ENCODE measurements around the gene SMG6.

SMG6 gene

DNA sequence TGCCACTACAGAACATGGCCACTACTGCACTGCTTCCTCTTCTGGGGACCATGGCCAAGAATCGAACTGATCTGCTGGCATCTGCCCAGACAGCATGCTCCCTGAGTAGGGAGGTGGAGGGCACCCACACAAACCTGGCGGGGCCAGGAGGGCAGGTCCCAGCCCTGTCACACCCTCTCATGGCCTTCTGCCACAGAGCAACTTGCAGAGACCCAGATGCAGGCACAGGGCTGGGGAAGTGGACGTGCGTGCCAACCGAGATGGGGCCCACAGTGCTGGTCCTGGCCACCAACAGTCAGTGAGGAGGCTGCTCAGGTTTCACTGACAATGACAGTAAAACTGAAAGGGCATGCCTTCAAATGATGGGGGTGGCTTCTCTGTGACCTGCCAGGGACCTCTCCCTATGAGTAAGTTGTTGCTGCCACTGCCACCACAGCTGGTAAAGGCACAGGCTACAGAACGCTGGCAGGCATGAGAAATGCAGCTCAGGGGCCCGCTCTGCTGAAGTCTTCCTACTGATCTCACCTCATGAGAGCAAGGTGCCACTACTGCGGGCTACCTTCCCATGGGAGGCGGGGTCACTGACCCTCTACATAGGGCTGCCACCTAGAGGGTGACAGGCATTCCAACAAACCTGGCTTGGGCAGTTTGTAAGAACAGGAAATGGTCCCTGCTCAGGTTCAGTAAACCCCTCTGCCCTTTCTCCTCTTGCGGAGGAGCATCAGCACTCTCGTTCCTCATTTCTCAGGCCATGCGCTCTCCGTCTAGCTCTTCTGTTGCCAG lies 233.2 kb downstream of the SMG6 start:
- DNase-seq = no peak

DNA sequence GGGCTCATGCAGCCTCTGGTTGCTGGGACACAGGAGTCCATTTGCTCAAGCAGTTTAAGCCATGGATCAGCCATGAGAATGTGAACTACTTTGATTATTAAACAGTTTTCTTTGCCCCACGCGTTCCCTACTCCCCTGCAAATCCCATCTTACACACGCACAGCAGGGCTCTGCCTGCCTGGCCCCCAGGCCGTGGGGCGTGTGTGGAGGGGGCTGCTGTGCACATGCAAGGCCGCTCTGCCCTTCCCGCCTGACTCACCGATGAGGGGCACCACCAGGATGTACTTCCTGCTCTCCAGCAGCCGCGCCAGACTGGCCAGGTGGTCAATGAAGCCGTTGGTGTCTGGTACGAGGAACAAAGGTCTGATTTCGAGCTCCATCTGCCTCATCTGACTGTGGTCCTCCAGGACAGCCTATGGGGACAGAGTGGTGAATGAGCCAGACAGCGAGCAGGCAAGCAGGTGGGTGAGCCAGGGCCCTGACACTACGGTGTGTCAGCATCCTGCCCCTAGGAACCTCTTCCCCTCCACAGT lies 235.0 kb downstream of the SMG6 start:
- DNase-seq = no peak

GRCh38 chr17:2068031-2068518 lies 235.5 kb downstream of the SMG6 start:
- no peak for DNase-seq

DNA sequence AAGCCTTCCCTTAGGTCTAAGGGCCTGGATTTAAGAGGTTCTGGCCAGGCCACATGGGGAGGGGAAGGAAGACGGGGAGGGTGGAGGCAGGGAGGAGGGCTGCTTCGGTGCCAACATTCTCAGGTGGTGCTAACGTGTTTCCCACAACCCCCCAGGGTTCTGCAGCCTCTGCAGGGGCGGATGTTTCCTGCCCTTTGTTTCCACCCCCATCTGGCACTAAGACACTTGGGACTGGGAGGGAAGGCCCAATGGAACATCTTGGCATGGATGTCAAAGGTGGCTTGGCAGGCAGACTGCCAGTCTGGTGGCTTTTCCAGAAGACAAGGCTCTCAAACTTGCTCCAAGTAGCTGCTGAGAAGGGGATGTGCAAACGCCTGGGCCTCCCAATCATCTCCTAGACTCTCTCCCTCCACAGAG lies 236.0 kb downstream of the SMG6 start:
- no peak for DNase-seq

GRCh38 chr17:2067048-2067561 lies 236.5 kb downstream of the SMG6 start:
- DNase-seq = no peak

DNA sequence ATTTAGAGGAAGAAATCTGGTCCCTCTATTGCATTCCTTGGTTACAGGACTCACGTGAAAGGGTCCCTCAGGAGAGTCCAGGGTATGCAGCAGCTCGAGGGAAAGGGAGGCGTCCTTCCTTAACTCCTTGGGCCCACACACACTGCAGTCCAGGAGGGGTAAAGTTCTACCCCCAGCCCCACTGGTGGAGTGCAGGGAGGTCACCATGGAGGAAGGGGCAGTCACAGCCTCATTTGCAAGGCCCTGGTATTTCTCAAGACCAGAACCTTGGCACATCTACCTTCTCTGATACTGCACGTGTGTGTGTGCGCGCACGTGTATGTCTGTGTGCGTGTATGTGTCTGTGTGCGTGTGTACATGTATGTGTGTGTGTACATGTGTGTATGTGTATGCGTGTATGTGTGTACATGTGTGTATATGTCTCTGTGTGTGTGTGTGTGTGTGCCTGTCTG lies 237.6 kb downstream of the SMG6 start:
- no peak for DNase-seq

DNA sequence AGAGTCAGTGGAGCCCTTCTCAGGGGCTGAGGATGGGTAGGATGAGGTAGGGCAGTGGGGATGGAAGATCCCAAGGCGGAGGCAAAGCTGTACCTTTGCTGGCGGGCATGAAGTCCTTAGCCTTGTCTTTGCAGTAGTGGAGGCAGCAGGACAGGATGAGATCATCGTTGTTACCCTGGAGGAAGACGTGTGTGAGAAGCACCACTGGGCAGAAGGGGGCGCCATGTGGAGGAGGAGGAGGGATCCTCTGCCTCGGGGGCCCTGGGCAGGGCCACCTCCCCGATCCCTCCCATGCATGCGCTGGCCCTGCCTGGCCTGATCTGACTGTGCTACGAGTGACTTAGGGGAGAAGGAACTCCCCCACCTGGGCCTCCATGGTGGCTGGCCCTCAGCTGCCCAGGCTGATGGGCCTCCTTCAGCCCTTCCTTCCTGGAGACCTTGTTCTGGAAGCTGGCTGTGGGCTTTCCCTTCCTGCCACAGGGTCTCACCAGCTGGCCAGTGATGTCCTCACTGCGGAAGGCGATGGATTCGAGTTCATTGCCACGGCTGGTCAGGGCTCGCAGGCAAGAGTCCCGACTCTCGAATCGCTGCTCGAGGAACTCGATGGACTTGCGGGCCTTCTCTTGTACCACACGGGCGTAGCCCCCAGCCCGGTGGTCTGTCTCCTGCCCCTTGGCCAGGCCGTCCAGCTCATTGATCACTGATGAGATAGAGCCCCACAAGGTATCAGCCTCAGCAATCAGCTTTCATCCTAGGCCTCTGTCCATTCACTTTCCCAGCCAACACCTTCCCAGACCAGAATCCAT lies 238.4 kb downstream of the SMG6 start:
- peak; percentile 75 for DNase-seq

GRCh38 chr17:2064520-2064971 lies 239.0 kb downstream of the SMG6 start:
- no peak for DNase-seq

DNA sequence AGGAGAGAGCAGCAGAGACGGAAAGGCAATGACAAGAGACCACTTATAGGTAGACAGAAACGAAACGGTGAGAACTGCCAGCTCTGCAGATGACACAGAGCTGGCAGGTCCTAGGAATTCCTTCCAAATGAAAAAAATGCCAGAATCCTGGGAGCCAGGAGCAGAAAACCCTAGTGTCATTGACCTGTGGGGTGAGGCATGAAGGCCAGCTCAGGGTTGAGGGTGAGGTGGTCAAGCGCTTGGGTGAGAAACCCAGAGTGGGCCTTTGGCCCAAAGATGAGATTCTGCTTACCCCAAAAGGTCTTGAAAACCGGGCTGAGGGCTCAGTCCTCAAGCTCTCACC lies 239.5 kb downstream of the SMG6 start:
- no peak for DNase-seq

GRCh38 chr17:2063261-2064146 lies 240.1 kb downstream of the SMG6 start:
- DNase-seq = no peak

- no peak for DNase-seq
These were observed 240.9 kb downstream of the SMG6 start for GRCh38 chr17:2062571-2063183.

- DNase-seq = no peak
These were observed 242.1 kb downstream of the SMG6 start for GRCh38 chr17:2061441-2061958.

- peak; percentile 30 for DNase-seq
These were observed 242.7 kb downstream of the SMG6 start for GRCh38 chr17:2060681-2061440.

DNA sequence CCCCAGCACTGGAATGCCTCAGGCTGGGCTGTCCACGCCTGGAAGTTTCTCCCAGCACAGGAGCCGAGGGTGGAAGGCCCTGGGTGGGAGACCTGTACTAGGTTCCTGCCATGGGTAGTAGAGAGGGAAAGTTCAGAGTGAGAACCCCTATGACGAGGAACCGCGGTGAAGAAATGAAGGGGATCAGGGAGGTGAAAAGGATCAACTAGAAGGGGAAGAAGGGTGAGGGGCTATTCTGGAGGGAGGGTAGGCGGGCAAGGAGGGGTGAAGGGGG lies 243.3 kb downstream of the SMG6 start:
- DNase-seq = no peak

DNA sequence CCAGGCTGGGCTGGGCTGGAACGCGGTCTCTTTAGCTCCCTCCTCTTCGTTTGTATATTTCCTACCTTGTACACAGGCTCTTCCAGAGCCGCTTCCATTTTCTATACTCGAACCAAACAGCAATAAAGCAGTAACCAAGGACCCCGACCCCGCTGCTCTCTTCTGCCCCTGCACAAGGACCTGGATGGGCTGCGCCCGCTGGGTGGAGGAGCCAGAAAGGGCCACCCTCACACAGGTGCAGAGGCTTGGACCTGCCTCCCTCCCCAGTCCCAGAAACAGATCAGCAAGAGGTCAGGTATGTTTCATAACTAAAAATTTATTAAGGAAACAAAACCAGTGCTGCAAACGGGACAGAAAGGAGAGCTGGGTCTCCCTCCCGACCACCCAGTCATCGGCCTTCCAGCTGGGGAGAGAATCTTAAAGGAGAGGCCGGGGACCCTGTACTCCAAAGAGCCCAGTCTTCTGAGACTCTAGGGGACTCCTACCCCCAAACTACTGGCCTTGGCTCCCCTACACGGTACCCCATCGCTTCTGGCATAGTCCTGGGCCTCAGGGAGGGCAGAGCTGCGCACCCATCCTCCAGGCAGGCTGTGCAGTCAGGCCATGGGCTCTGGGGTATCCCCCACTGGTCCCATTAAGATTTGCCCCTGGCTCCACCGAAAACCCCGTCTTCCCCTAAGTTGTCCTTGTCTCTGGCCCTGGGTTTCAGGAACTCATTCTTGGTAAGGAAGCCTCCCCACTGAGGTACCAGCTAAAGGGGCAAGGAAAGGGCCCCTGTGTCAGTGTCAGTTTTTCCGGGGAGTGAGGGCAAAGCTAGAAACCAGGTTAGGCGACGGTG lies 243.8 kb downstream of the SMG6 start:
- no peak for DNase-seq

GRCh38 chr17:2058586-2059546 lies 244.7 kb downstream of the SMG6 start:
- peak; percentile 94 for DNase-seq

- DNase-seq = peak; percentile 34
These were observed 245.6 kb downstream of the SMG6 start for GRCh38 chr17:2057760-2058585.

DNA sequence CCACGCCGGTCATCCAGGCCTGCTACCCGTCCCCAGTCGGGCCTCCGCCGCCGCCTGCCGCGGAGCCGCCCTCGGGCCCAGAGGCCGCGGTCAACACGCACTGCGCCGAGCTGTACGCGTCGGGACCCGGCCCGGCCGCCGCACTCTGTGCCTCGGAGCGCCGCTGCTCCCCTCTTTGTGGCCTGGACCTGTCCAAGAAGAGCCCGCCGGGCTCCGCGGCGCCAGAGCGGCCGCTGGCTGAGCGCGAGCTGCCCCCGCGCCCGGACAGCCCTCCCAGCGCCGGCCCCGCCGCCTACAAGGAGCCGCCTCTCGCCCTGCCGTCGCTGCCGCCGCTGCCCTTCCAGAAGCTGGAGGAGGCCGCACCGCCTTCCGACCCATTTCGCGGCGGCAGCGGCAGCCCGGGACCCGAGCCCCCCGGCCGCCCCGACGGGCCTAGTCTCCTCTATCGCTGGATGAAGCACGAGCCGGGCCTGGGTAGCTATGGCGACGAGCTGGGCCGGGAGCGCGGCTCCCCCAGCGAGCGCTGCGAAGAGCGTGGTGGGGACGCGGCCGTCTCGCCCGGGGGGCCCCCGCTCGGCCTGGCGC lies 246.3 kb downstream of the SMG6 start:
- peak; percentile 30 for DNase-seq
